GM19239 (cell line): ENCODE data around the gene HEBP1.

ENCODE experiments used
- DNase-seq: peaks from one replicate; pipeline ENCODE4 v3.0.0; 2011; ENCODE audit warnings: low spot score; ENCODE audit not compliant: insufficient read length
- FAIRE-seq: peaks from 2 replicates; lab custom pipeline; 2011; peaks lifted over from hg19 to GRCh38; lab: Jason Lieb, UNC

Gene HEBP1

DNA sequence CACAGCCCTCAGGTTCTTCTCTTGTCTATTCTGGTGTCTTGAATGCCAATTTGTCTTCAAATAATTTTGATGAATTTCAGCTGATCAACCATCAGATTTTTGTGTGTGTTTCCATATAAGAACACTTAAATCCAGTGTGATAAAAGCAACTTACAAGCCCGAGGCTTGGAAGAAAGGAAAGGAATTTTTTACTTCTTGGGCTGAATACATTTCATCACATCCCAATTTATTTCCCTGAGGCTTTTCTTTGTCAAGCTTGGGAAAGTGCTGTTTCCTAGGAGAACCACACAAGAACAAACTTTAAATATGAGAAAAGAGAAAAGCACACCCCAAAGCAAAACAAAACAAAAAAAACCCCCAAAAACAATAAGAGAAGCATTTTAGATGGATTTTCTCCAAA, 74.7 kb downstream of the HEBP1 start:
- DNase-seq, result no peak
- no peak for FAIRE-seq
